ENCODE results near the gene FOXC1.

The FOXC1 gene

DNA sequence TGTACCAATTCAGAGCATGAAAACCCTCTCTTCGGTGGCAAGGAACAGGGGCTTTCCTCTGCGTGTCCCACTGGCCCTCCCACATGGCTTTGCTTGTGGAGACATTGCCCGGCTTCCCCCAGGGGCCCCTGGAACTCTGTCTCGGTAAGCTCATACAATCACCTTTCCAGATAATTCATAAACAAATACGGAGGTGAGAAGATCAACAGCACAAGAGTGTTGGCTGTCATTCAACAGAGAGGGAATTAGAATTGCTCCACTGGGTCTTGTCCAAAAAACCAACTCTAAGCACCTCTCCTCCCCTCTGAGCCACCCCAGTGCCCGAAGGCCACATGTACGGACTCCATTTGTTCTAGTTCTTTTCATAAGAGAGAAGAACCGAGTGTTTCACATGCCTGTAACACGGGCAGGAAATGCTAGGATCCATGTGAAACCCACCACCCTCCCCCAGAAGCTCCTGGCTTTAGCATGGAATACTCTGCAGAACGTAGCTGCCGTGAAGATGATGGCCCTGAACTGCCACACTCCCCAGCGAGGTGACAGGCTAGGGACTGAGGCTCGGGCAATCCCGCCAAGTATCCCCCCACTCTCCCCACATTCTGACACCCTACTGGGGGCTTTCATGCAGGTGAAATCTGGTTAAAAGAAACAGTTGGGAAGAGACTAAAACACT, 24.6 kb upstream of the FOXC1 start:
- DNase-seq (ENCODE audit: low read depth) = no peak

DNA sequence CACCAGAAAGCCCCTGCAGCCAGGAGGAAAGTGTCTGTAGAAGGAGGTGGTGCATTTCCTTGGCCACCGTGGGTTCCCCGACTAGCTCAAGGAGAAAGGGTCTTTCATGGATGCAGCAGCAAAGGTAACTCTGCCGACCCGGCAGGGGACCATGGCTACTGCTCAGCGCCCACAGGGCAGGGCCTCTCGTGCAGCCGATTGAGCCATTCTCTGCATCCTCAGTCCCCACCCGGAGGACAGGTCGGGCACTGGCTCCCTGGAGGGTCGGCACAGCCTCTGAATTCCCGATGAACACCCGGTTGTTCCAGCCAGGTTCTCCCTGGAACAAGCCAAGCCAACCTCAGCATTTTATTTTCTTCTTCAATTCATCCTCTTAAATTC, 24.1 kb upstream of the FOXC1 start:
- no peak for DNase-seq (ENCODE audit: low read depth)

DNA sequence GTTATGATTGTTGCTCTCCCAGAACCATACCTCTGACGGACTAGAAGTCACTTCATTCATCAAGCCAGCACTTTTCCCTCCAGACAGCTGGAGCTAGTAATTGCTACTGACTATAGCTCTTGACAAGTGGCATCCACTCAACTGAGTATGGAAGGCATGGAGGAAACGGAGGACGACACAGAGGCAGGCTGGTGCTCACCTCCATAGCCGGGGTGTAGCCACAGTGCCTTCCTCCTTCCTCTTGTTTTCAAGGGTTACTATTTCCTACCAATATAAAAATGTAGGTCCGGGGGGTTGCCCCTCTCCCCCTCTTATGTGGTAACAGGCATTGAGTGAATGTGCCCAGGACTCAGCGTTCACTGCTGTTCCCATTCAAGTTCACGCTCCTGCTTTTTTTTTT, 23.5 kb upstream of the FOXC1 start:
- DNase-seq (ENCODE audit: low read depth) = no peak

DNA sequence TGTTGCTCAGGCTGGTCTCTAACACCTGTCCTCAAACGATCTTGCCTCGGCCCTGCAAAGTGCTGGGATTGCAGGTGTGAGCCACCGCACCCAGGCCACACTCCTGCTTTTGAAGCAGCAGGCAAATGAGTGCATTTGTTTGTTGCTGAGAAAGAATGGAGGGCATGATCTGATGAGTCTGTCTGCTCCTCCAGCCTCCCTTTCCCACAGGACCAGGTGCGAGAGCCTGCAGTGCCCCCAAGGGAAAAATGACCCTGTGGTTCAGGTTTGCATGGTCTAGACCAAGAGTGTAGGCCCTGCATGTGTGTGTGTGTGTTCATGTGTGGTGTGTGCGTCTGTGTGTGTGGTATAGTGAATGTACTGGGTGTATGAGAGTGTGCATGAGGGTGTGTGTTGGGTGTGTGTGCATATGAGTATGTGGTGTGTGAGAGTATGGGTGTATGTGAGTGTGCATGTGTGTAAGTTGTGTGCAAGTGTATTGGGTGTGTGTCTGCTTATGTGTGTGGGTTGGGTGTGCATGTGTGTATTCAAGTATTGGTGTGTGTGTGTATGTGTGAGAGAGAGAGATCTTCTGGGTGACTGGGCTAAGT, 22.8 kb upstream of the FOXC1 start:
- DNase-seq (ENCODE audit: low read depth) = no peak

DNA sequence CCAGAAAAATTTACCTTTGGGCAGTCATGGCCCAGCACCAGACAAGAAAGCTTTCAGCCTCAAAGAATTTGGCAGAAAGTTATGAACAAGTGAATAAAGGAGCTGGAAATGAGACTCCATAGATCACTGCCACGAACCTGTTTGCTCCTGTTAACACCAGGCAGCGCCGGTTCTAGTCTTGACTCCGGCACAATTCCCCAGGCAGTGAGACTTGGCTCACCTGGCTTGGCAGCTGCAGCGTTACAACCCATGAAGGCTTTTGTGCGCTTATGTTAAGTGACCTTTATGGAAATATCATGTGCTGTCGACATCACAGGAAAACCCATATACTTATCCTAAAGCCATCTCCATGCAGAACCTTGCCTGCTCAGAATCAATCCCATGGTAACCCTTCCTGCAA, 22.2 kb upstream of the FOXC1 start:
- DNase-seq (ENCODE audit: low read depth) = no peak

DNA sequence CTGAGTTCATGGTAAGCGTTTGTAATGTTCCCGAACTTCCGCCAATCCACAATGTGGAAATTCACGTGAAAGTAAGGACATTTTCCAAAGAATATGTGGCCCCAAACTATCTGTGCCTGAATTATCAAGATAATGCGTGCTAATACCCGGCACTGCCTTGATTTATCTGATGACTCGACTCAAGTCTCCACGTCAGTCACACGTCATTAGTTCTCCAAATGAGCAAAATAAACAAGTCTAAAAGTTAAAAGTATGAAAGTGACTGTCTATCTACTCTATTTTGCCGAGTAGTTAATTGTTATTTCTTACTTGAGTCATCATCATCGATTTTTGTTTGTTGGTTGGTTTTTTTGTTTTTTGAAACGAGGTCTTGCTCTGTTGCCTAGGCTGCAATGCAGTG, 21.7 kb upstream of the FOXC1 start:
- DNase-seq (ENCODE audit: low read depth) = no peak

DNA sequence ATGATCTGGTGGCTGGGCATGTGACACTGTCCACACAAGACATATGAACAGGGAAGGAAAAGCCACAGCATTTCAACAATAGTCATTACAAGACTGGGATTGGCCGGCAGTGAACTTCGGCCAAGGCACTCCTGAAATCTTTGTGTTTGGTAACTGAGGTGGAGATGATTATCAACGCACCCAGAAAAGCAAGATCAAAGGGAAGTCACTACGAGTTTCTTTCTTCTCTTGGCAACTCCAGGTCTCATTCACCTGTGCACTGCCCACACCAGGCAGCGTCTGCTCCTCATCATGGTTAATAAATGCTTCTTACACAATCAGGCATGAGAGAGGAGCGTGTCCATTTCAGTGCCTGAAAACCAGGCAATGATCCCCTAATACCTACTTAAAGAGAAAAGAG, 20.5 kb upstream of the FOXC1 start:
- DNase-seq (ENCODE audit: low read depth) = no peak

DNA sequence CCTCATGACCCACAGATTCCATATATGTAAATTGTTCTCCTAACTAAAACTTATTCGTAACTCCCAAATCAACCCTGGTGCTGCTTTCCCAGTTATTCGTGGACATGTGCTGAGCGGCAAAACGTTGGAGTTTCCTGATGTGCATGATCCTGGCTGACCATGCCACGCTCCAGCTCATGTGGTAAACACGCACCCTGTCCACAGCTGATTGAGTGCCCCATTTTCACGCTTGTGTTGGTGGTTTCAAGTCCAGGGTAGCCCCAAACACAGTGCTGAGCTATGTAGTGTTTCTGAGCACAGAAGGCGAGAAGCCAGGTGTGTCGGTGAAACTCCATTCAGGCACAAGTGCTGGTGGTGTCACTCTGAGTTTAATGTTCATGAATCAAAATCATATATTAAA, 19.1 kb upstream of the FOXC1 start:
- no peak for DNase-seq (ENCODE audit: low read depth)

DNA sequence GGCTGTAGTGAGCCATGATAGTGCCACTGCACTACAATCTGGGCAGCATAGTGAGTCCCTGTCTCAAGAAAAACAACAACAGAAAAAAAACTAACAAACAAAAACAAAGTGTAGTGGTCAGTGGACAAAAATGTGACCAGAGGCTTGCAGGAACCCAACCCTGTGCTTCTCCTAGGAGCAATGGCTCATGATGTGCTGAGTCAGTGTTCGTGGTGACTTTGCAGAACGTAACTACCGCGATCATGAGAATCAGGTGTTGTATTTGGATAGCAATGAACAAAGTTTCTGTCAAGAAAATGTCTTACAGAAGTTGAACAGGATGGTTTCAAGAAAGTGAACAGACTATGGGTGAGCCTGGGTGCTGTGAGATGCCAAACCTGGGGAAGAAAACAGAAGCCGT, 18.5 kb upstream of the FOXC1 start:
- no peak for DNase-seq (ENCODE audit: low read depth)

DNA sequence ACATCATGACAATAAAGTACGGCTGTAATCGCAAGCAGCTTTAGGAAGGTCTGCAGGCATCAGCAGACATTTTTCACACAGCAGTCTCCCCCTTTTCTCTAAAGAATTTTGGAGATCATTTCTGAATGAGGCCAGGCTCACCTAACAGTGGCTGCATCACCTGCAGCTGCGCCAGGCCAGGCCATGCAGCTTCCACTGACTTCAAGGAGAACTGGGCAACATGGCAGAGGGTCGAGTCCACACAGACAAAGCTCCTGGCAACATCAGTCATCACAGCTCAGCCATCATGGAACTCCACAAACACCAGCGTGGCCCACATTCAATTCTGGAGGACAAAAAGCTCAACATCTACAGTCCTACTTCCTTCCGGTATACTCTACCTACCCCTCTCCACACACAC, 17.8 kb upstream of the FOXC1 start:
- no peak for DNase-seq (ENCODE audit: low read depth)

DNA sequence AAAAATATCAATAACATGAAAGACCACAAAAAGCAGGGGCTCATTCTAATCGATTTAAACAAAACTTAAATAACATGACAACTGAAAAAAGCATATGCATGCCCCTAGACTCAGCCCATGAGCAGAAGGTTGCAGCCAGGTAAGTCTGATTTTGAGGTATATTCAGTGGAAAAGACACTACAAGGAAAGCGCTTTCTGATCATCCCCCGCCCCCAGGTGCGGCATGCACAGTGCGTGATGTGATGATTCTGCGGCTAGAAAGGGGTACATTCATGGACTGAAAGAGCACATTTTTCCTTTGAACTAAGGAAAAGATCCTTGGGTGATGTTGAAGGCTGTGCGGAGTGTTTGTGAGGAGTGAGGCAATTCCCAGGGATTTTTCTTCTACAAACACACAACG, 16.9 kb upstream of the FOXC1 start:
- no peak for DNase-seq (ENCODE audit: low read depth)

DNA sequence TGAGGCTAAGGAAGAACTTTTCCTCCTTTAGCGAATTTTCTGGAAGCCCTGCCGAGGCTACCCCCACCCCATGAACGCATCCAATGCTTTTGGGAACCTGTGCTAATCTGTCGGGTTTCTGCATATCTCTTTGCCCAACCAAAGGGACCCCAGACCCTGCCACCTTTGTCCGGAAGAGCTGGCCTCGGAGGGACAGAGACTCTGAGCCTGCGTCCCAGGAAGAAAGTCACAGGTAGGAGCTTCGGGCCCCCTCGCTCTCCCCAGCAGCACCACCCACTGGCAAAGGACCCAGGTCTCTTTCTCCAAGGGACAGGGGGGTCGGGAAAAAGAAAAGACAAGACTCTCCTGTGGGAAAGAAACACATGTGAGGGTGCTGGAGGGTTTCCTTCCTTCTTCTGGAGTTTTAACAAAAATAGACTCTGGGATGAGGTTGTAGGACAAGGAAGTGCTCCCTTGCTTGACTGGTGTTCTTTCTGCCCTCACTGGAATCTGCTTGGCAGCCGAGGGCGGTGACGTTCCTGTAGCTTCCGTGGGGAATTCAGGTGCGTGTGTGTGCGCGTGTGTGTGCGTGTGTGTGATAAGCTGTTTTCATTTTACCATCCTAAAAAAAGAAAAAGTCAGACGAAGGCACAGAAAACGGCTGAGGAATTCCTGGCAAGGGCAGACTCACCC, 16.3 kb upstream of the FOXC1 start:
- no peak for DNase-seq (ENCODE audit: low read depth)

DNA sequence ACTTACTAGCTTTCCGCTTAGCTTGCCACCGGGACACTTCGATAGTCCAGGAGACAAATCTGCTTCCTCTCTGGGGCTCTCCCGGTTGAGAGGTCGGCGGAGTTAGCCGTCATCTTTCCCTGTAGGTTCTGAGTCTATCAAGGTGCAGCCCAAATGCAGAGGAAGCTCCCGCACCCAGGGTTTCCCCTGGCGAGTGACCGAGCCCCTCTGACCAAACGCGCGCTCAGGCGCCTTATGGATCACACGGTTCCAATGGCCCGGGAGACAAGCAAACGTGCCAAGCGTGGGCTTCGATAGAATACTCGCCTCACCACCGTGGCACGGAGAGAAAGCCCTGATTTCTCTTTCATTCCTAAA, 15.8 kb upstream of the FOXC1 start:
- DNase-seq (ENCODE audit: low read depth) = no peak

DNA sequence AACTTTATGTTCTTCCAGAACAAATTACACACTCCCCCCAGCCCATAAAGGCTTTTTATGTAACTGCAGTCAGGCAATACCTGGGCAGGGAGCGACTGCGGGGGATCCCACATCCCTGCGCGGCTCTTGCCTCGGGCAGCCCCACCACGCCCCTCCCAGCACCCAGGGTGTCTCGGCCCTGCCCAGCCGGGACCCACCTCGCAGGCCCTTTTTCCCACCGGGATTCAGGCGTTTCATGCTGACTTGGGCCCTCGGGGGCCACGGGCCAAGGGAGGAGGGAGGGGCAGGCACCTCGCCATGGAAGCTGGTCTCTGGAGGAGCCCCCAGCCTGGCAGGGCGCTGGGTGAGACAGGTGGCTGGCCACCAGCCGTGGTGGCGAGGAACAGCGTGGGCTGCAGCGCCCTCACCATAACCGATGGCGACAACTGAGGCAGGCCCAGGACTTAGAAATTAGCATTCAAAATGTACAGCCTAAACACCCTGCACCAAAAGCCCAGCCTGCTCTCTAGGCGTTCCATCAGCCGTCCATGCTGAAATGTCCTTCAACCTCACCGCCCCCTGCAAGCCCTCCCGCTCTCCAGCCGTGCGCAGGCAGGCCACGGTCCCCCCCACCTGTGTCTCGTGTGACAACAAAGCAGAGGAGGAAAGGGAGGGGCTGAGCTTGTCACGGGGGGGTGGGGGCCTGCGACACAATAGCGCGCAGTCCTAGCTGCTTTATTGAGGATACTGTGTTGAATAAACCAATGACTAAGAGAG, 15.1 kb upstream of the FOXC1 start:
- no peak for DNase-seq (ENCODE audit: low read depth)

DNA sequence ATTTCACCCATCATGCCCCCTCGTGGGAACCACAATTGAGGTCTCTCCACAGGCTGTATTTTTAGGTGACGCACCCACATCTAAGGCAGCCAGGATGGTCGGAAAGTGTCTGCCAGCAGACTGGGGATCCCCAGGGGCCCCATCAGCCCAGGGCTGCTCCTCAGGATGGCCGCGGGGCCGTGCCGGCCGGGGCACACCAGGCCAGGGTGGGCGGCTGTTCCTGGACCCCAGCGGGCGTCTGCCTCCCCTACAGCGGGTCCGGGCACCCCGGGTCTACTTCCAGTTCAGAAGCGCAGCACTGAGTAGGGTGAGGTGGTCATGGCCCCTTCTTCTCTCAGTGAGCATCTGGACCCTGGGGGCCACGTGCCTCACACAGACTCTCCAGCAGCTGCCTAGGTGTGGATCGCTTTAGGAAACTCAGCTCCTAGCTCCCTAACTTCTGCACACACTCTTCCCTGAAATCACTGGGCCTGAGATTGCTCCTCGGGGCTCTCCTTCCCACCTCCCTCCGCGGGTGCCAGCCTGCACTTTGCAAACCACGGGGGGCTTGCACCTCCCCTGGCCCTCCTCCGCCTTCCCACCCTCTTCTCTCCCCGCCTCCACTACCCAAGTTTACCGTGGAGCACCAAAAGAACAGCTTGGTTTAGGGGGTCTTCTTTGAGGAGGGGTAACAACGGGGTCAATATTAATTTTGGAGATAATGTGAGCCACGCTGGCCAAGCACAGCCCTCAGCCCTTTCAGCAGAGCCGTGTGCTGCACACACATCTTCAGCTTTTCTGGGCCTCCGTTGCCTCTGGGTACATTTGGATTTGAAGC, 14.2 kb upstream of the FOXC1 start:
- no peak for DNase-seq (ENCODE audit: low read depth)

DNA sequence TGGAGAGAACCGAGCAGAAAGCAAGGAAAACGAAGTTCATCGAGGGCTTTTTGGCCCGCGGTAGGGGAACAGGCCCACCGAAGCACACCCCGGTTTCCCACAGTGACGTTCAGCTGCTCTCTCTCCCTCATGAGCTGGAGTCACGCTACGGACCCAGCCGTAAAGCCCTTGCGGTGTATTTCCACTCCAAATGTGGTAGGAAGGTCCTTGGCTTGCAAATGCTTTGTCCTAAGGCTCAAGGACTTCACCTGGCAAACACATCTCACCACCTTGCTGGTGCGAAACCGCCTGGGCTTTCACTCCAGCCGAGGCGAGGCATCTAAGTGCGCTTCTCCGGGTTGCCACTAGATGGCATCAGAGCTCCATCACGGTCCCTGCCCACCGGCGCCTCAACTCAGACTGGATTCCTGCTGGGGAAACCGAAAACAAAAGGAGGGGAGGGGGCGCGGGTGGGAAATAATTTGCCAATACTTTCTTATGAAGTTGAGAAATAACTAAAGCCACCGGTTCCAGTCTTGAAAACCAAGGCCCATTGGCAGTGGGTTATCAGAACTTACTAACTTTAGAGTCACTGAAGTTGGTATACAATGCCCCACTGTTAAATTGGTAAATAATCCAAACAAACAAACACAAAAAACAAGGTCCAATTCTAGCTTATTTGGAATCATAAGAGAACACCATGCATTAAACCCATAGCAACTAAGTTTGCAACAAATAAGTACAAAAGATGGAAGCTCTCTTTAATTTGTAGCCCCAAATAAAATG, 13.4 kb upstream of the FOXC1 start:
- DNase-seq (ENCODE audit: low read depth) = no peak

DNA sequence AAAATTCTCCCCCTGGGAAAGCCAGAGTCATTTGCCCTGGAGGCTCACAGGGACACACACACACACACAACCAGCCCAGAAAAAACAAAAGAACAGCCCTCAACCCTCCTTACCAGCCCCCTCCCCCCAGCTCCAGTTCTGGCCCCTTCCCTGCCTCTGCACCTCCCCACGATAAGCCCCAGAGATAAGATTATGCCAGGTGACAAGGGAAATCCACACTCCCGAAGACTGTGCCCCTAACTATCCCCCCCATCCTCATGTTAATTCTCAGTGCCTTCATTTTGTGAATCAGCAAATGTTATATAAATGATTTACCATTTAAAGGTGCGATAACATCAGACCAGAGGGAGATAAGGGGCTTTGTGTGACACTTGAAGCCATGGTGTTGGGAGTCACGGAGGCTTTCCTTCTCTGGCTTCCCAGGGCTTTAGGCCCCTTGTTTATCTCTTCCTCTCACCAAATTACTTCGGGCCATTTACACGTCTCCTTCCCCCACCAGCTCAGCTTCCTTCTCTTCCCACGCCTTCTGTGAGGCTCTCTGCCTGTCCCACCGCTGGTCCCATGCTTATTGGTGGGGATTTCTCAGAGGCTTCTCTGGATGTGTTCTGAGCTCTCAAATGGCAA, 12.5 kb upstream of the FOXC1 start:
- DNase-seq (ENCODE audit: low read depth) = no peak

DNA sequence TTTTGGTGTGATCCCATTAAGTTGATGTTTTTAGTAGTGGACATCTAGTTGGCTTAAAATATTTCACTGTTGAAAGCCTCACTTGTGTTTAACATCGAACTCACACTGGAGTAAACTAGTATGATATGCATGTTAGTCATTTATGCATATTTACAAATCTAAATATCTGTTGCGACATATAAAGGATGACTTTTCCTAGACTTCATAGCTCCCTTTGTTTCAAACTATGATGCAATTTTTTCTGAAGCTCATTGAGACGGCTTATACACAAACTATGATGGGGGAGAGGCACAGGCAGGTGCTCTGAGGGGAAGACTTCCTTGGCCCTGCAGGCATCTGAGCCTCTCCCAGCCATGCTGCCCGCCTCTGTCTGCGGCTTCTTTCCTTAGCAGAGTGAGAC, 11.8 kb upstream of the FOXC1 start:
- no peak for DNase-seq (ENCODE audit: low read depth)

DNA sequence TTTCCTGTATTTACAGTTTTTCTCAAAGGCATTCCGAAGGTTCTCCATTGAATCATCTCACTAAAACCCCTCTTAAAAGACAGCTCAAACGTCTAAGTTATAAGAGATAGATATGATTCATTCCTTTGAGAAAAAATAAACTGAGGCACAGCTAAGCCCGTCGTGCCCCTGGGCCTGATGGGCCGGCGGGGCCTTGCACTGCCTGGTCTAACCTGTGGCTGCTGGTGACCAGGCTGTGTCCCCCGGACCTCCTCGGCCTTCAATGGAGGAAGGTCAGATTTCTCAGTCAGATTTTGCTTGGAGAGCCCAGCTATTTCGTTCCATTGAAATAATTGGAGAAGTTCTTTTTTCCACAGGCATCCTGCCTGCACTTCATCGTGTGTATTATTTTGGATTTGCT, 11.3 kb upstream of the FOXC1 start:
- no peak for DNase-seq (ENCODE audit: low read depth)

DNA sequence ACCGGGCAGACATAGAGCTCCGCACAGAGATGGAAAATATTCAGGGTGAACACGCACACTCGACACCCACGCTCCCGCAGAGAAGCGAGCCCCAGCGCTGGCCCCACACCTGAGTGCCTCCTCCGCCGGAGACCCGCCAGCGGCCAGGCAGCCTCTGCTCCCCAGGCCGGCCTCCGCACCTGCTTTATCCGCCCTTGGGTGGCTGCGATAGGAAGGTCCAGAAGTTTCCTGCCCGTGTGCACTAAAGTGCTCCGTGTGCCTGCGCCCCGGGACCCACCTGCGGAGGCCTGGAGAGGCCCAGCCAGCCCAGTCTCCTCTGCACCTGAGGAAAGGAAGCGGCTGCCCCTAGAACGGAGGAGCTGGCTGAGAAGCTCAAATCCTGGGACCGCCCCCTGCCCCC, 10.8 kb upstream of the FOXC1 start:
- no peak for DNase-seq (ENCODE audit: low read depth)

DNA sequence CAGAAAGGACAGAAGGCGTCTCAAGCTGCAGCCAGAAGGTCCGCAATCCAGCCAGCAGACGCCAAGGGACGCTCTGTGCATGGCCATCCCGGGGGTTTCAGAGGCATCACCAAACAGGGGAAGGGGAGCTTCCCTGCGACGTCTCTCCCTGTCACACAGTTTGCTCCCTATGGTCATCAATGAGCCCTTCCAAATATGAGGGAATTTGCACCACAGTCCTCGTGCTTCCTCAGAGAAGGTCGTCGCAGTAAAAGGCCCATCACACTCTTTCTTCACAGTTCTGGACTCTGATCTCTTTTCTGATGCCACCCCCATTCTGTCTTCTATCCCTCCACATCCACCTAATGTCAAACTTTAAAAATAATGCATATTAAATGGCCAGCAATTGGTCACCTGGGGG, 10.2 kb upstream of the FOXC1 start:
- DNase-seq (ENCODE audit: low read depth) = no peak

All from CMK (cell line).